ENCODE results near the gene RNU1-3.
"Not testable (repeated sequence)": the region's sequence is repeated elsewhere in the genome, so short reads cannot be mapped to it uniquely, and the experiment has no call there.

RNU1-3 gene

GRCh38 chr1:16647179-16648176 lies 19.3 kb downstream of the RNU1-3 start:
- not testable (repeated sequence) for H4K20me1 ChIP-seq (ENCODE audit: insufficient read depth, low read length, poor library complexity, severe bottlenecking); H3K9me2 ChIP-seq (replicated peaks; ENCODE audit: low read depth, low read length); H3K4me2 ChIP-seq (ENCODE audit: low read depth, low read length, poor library complexity, severe bottlenecking); H3F3A ChIP-seq (ENCODE audit: low read depth); H3K36me3 ChIP-seq (ENCODE audit: insufficient read depth, low read length); H3K27me3 ChIP-seq (ENCODE audit: insufficient read depth, low read length, poor library complexity, severe bottlenecking); H3K9me3 ChIP-seq (ENCODE audit: insufficient read depth, low read depth, low read length); H3K9ac ChIP-seq (ENCODE audit: low read depth, low read length, poor library complexity, severe bottlenecking); H2AFZ ChIP-seq (ENCODE audit: low read length); H3K4me3 ChIP-seq (ENCODE audit: low read length, poor library complexity, severe bottlenecking)
- H3K79me2 ChIP-seq (ENCODE audit: insufficient read depth, low read length), result peaks cover 19% of the 10 kb centered on the region
- peaks cover 19% of the 10 kb centered on the region for H3K4me1 ChIP-seq (ENCODE audit: insufficient read depth, low read length, poor library complexity, severe bottlenecking)

- not testable (repeated sequence) for H3K9me2 ChIP-seq (replicated peaks; ENCODE audit: low read depth, low read length); H2AFZ ChIP-seq (ENCODE audit: low read length); H3K36me3 ChIP-seq (ENCODE audit: insufficient read depth, low read length); H3K4me3 ChIP-seq (ENCODE audit: low read length, poor library complexity, severe bottlenecking); H4K20me1 ChIP-seq (ENCODE audit: insufficient read depth, low read length, poor library complexity, severe bottlenecking); H3K27me3 ChIP-seq (ENCODE audit: insufficient read depth, low read length, poor library complexity, severe bottlenecking); H3F3A ChIP-seq (ENCODE audit: low read depth); H3K9me3 ChIP-seq (ENCODE audit: insufficient read depth, low read depth, low read length); H3K9ac ChIP-seq (ENCODE audit: low read depth, low read length, poor library complexity, severe bottlenecking); H3K4me2 ChIP-seq (ENCODE audit: low read depth, low read length, poor library complexity, severe bottlenecking)
- H3K4me1 ChIP-seq (ENCODE audit: insufficient read depth, low read length, poor library complexity, severe bottlenecking), result peaks cover 19% of the 10 kb centered on the region
- peaks cover 27% of the 10 kb centered on the region for H3K79me2 ChIP-seq (ENCODE audit: insufficient read depth, low read length)
These were observed 20.0 kb downstream of the RNU1-3 start for GRCh38 chr1:16646716-16647115.

GRCh38 chr1:16646061-16646664 lies 20.6 kb downstream of the RNU1-3 start:
- peaks cover 19% of the 10 kb centered on the region for H3K4me1 ChIP-seq (ENCODE audit: insufficient read depth, low read length, poor library complexity, severe bottlenecking)
- not testable (repeated sequence) for H3K9ac ChIP-seq (ENCODE audit: low read depth, low read length, poor library complexity, severe bottlenecking); H3K9me3 ChIP-seq (ENCODE audit: insufficient read depth, low read depth, low read length); H3K4me2 ChIP-seq (ENCODE audit: low read depth, low read length, poor library complexity, severe bottlenecking); H2AFZ ChIP-seq (ENCODE audit: low read length); H3K9me2 ChIP-seq (replicated peaks; ENCODE audit: low read depth, low read length); H3F3A ChIP-seq (ENCODE audit: low read depth); H3K4me3 ChIP-seq (ENCODE audit: low read length, poor library complexity, severe bottlenecking); H3K27me3 ChIP-seq (ENCODE audit: insufficient read depth, low read length, poor library complexity, severe bottlenecking); H4K20me1 ChIP-seq (ENCODE audit: insufficient read depth, low read length, poor library complexity, severe bottlenecking); H3K36me3 ChIP-seq (ENCODE audit: insufficient read depth, low read length)
- H3K79me2 ChIP-seq (ENCODE audit: insufficient read depth, low read length), result peaks cover 31% of the 10 kb centered on the region

- peak overlapping the region; percentile 89 for H2AFZ ChIP-seq (ENCODE audit: low read length)
- peak overlapping the region; percentile 92 for H3K9ac ChIP-seq (ENCODE audit: low read depth, low read length, poor library complexity, severe bottlenecking)
- peaks cover 33% of the 10 kb centered on the region for H3K79me2 ChIP-seq (ENCODE audit: insufficient read depth, low read length)
These were observed 21.3 kb downstream of the RNU1-3 start for GRCh38 chr1:16645271-16646060.

More at GRCh38 chr1:16645271-16646060, 21.3 kb downstream of the RNU1-3 start:
- not testable (repeated sequence) for H3K9me3 ChIP-seq (ENCODE audit: insufficient read depth, low read depth, low read length); H3F3A ChIP-seq (ENCODE audit: low read depth); H3K36me3 ChIP-seq (ENCODE audit: insufficient read depth, low read length); H3K9me2 ChIP-seq (replicated peaks; ENCODE audit: low read depth, low read length); H3K27me3 ChIP-seq (ENCODE audit: insufficient read depth, low read length, poor library complexity, severe bottlenecking); H4K20me1 ChIP-seq (ENCODE audit: insufficient read depth, low read length, poor library complexity, severe bottlenecking)
- peaks cover 19% of the 10 kb centered on the region for H3K4me1 ChIP-seq (ENCODE audit: insufficient read depth, low read length, poor library complexity, severe bottlenecking)
- peak overlapping the region; percentile 73 for H3K4me2 ChIP-seq (ENCODE audit: low read depth, low read length, poor library complexity, severe bottlenecking)
- peak overlapping the region; percentile 88 for H3K4me3 ChIP-seq (ENCODE audit: low read length, poor library complexity, severe bottlenecking)
